Fibroblast of skin of abdomen (primary cell): Measurements from ENCODE around the gene SV2B. TPM values are rescaled to one million over a fixed set of nuclear protein-coding genes. Genes with fewer than 3 reads are reported as not detected.
"Not testable (repeated sequence)": the region's sequence is repeated elsewhere in the genome, so short reads cannot be mapped to it uniquely, and the experiment has no call there.

Experiments
- DNase-seq: peaks from one replicate; pipeline ENCODE4 v3.0.0-alpha.2; 2013
- polyA plus RNA-seq, 2 experiments: library from polyadenylated mRNA; unstranded; fragments of 120-200 nt; gene quantifications; one replicate each; pipeline ENCODE4 v1.2.1, GENCODE V29; 2013; ENCODE audit not compliant: insufficient read length in 2 of 2

Gene SV2B
- 0.08 TPM for polyA plus RNA-seq (2013, experiment 1 of 2; ENCODE audit: insufficient read length)
- polyA plus RNA-seq (2013, experiment 2 of 2; ENCODE audit: insufficient read length) = 0.01 TPM

- DNase-seq = peak; percentile 1
Observed at GRCh38 chr15:91099995-91100813, at the start of gene SV2B. Gene SV2B, plus strand, starts transcription at chr15:91100257. Its CDS starts 126,007 bp downstream, at chr15:91226264.

- no peak for DNase-seq
Observed at GRCh38 chr15:91051248-91051647, 48.8 kb upstream of the SV2B start.

GRCh38 chr15:91054816-91055215 lies 45.2 kb upstream of the SV2B start:
- DNase-seq = no peak

GRCh38 chr15:91055548-91056331 lies 44.3 kb upstream of the SV2B start:
- DNase-seq = peak; percentile 43

GRCh38 chr15:91061230-91061629 lies 38.8 kb upstream of the SV2B start:
- no peak for DNase-seq

- no peak for DNase-seq
Observed at GRCh38 chr15:91061997-91062396, 38.1 kb upstream of the SV2B start.

GRCh38 chr15:91065505-91065904 lies 34.6 kb upstream of the SV2B start:
- no peak for DNase-seq

GRCh38 chr15:91067036-91067435 lies 33.0 kb upstream of the SV2B start:
- DNase-seq = no peak

- DNase-seq = no peak
Observed at GRCh38 chr15:91068436-91068835, 31.6 kb upstream of the SV2B start.

GRCh38 chr15:91068966-91069365 lies 31.1 kb upstream of the SV2B start:
- no peak for DNase-seq

GRCh38 chr15:91070872-91071271 lies 29.2 kb upstream of the SV2B start:
- no peak for DNase-seq

GRCh38 chr15:91072161-91072560 lies 27.9 kb upstream of the SV2B start:
- no peak for DNase-seq

GRCh38 chr15:91073077-91073476 lies 27.0 kb upstream of the SV2B start:
- no peak for DNase-seq

- no peak for DNase-seq
Observed at GRCh38 chr15:91073768-91074167, 26.3 kb upstream of the SV2B start.

GRCh38 chr15:91075739-91076138 lies 24.3 kb upstream of the SV2B start:
- no peak for DNase-seq

- no peak for DNase-seq
Observed at GRCh38 chr15:91077029-91077428, 23.0 kb upstream of the SV2B start.

- DNase-seq = not testable (repeated sequence)
Observed at GRCh38 chr15:91093866-91094265, 6.2 kb upstream of the SV2B start.

- DNase-seq = no peak
Observed at GRCh38 chr15:91098451-91098850, 1.6 kb upstream of the SV2B start.

GRCh38 chr15:91099616-91099994 lies 452 bp upstream of the SV2B start:
- DNase-seq = peak; percentile 20

GRCh38 chr15:91100814-91101607 lies 954 bp downstream of the SV2B start:
- DNase-seq = peak; percentile 3

GRCh38 chr15:91101608-91101920 lies 1.5 kb downstream of the SV2B start:
- no peak for DNase-seq

GRCh38 chr15:91102546-91103330 lies 2.7 kb downstream of the SV2B start:
- DNase-seq = no peak
